ENCODE measurements around the gene B3GNT2.
"Not testable (repeated sequence)": the region's sequence is repeated elsewhere in the genome, so short reads cannot be mapped to it uniquely, and the experiment has no call there.

Gene B3GNT2

DNA sequence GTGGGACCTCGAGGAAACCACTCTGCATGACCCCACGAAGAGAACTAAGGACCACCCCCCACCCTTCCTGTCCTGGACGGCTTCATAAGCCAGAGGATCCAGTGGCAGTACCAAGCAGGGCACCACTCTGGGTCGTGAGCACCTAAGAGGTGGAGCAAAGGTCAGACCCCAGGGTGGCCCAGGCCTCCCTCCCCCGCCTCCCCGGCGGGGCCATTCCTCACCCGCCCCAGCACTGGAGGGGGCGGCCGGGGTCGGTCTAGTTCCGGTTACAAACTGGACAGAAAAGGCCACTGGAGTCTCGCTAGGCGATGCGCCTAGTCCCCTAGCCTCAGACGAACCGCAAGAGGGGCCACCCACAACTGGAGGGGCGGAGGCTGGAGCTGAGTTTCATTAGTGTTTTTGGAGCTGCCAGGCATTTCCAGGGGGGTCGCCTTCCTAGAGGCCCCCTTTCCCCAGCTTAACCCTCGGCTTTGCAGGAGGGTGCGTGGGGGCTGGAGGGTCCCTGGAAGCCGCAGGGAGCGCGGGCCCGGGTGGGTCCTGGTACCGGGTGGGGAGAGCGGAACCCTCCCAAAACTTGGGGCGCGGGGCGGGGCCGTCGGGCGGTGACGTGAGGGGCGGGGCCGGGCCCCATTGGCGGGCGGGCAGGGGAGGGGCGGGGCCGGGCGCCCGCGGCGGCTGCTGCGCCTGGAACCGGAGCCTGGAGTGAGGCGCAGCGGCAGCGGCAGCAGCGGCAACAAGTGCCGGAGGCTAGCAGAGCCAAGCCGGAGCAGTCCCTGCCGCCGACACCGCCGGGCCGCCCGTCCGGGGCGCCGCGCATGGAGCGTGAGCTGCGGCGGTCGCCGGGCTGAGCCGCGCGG lies at the start of gene B3GNT2:
Gene B3GNT2 (plus strand): TSS at position 695 of the 857 bp plus-strand sequence. CDS start 26,106 bp downstream, outside the sequence.
- peak; percentile 81 for DNase-seq

- peak; percentile 51 for DNase-seq
Measured at GRCh38 chr2:62146790-62147189, 49.1 kb upstream of the B3GNT2 start.

DNA sequence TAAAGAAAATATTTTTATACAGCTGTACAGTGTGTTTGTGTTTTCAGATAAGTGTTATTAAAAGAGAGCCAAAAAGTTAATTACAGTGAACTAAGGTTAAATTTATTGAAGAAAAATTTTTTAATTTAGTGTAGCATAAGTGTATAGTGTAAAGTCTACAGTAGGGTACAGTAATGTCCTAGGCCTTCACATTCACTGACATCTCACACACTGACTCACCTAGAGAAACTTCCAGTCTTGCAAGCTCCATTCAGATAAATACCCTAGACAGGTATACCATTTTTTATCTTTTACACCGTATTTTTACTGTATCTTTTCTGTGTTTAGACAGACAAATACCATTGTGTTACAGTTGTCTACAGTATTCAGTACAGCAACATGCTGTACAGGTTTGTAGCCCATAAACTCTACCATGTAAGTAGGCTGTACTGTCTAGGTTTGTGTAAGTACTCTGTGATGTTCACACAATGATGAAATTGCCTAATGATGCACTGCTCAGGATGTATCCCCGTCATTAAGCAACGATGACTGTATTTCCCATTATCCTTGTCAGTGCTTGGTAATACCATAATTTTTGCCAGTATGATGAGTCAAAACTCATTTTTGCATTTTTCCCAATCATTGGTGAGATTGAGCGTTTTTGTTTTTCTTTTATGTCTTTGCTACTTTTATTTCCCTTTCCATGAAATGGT lies 48.2 kb upstream of the B3GNT2 start:
- DNase-seq: no peak

DNA sequence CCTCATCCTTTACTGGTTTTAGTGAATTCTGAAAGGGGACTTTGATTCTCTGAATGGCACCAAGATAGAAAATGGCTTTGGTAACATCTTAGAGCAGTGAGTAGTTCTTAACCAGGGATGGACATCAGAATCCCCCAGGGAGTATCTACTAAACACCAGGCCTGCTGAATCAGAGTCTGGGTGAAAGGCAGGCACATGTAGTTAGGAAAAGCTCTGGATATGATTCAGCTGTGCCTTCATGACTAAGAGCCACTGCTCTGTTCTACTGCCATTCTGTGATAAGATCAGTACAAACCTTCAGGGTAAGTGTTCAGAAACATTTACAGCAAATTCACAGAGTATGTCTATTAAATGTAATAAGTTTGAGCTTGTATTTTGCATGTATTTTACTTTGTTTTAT lies 46.2 kb upstream of the B3GNT2 start:
- DNase-seq: no peak

GRCh38 chr2:62150597-62151305 lies 45.2 kb upstream of the B3GNT2 start:
- DNase-seq: no peak

DNA sequence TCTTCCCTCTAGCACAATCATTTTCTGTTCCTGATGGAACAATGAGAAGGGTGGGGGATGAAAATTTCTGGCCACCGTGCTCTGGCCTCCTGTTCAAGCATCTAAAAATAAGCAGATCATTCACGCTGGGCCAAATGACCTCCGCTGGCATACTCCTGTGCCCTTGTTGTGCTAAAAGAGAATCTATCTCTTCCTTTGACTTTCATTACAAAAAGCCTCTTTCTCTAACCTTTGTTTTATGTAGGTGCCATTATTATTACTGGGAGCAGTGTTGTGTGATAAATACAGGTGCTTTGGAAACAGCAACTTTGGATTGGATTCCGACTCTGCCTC lies 44.6 kb upstream of the B3GNT2 start:
- no peak for DNase-seq

GRCh38 chr2:62152000-62152399 lies 43.9 kb upstream of the B3GNT2 start:
- DNase-seq: no peak

DNA sequence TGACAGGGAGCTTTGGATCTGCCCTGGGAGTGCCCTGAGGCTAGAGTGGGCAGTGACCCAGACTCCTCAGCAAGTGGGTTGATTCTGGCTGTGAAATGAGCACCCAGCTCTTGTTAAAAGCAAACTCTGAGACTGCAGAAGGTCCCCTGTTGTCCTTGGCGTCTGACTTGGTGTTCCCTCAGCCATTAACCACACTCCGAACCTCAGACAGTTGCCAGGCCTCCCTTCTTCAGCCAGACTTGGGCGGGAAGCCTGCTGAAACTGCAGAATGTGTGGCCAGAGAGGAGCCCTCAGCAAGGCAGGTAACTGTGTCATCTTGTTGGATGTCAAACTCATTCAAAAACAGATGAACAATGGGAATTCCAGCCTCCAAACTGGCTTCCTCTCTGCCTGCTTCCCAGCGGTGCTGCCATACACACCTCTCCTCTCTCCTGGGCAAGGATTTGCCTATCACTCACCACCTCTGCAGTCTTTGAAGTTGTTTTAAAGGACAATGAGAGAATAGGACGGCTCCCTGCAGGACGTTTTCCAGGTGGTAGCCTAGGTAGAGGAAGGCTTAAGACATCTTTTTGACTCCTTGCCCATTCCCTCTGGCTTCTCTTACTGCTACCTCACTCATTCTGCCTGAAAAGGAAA lies 38.9 kb upstream of the B3GNT2 start:
- DNase-seq: no peak

- no peak for DNase-seq
Measured at GRCh38 chr2:62158444-62159121, 37.3 kb upstream of the B3GNT2 start.

DNA sequence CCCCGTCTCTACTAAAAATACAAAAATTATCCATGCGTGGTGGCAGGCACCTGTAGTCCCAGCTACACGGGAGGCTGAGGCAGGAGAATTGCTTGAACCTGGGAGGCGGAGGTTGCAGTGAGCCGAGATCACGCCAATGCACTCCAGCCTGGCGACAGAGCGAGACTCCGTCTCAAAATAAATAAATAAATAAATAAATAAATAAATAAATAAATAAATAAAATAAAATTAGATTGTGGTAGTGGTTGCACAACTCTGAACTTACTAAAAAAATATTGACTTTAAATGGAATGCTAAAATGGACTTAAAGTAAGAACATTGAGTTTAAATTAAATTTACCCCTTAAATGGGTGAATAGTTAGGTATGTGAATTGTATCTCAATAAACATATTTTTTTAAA lies 35.2 kb upstream of the B3GNT2 start:
- DNase-seq: not testable (repeated sequence)

- DNase-seq: no peak
Measured at GRCh38 chr2:62163106-62163831, 32.6 kb upstream of the B3GNT2 start.

GRCh38 chr2:62163834-62164233 lies 32.1 kb upstream of the B3GNT2 start:
- no peak for DNase-seq

GRCh38 chr2:62175728-62176127 lies 20.2 kb upstream of the B3GNT2 start:
- DNase-seq: no peak

DNA sequence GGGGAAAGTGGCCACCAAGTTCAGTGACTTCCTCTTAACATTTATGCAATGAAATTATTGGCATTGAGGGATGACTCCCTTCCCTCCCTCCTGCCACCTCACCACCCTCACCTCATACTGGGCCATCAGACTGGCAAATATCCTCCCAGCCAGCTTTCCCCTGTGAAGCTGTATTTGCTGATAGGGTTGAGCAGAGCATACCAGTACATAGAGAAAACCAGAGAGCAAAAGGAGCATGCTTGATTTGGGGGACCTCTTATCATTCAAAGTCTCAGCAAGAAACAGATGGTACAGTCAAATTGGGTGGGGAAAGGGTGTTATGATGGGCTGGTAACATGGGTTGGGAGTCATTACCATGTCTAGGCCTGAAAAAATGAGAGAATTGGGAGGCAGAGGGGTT lies 19.1 kb upstream of the B3GNT2 start:
- DNase-seq: no peak

GRCh38 chr2:62177392-62178049 lies 18.4 kb upstream of the B3GNT2 start:
- DNase-seq: no peak

DNA sequence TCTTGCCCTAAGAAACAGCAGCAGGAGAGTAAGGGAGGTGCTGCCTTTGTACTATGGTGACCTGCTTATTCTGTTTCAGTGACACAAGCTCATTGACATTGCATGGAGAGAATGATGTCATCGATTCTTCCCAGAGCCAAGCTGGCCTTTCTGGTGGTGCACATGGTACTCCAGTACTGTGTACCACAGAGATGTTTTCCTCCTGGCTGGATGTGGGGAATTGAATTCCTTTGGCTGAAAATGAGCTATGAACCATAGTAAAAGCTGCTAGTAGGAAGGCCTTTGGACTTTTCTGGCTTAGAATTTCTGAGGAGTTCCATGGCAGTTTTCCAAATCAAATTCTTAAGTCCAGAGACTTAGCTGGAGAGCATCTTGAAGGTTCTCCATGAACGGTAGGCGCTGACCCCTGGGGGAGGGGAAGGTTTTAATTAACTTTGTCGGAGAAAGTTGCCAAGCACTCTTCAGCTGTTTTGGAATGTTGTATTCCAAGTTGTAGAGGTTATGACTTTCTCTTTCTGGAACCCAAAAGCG lies 17.1 kb upstream of the B3GNT2 start:
- no peak for DNase-seq

GRCh38 chr2:62180975-62181374 lies 14.9 kb upstream of the B3GNT2 start:
- no peak for DNase-seq

DNA sequence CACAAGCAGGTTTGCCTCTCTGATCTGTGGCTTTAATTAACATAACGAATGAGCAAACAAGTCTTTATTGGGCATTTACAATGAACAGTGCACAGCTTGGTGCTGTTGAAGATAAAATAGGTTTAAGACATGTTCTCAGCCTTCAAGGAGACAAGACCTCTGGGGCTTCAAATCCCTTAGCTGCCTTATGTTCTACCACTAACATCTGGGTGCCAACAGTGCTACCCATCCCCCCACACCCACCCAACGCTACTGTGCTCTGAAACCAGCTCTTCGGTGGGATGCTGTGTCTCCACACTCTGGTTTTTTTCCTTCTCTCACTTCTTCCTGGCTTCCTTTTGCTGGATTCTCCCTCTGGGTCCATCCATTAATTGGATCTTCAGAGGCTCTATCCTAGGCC lies 14.1 kb upstream of the B3GNT2 start:
- no peak for DNase-seq

GRCh38 chr2:62184512-62185230 lies 11.2 kb upstream of the B3GNT2 start:
- DNase-seq: no peak

DNA sequence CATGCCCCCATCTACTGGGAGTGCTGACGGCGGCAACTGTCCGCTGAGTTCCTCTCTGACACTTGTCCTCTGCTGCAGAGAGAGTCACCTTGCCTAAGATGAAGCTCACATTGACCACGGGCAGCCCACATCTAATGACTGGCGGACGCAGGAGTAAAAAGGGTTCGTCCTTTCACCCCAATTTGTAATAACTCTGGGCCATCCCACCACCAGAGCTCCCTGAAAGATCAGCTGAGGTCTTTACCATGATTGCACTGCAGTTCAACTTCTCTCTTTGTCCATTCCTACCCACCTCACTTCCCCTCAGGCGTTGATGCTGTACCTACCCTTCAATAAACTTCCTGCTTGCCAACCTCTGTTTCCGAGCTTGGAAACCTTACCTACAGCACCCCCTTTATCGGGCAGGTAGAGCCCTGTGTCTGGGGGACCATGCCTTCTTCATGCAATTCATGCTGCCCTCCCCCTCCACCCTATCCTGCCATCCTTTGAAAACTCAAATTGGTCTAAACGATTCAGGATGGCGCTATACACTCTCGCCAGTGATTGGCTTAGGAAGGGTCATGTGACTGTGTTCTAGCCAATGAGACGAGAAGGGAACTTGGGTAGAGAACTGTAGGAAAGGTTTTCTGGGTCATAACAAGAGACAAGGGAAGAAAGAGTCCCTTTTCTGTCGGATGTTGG lies 10.3 kb upstream of the B3GNT2 start:
- DNase-seq: no peak
